T-helper 1 cell treated with Interleukin-12 subunit alpha and Interleukin-12 subunit beta and Interleukin-4 antibody, amounts not matched to agents 30 ng/mL and 1 ng/mL, for 36 hours (primary cell): Measurements from ENCODE around the gene PTPRN2. TPM values are rescaled to one million over a fixed set of nuclear protein-coding genes. Genes with fewer than 3 reads are reported as not detected.

Experiments
- intact Hi-C: fragments of 100-400 bp; cut with micrococcal nuclease; formaldehyde crosslinking; loops from one replicate; pipeline ENCODE4 v1.15.1; 2024
- total RNA-seq: library from RNA; stranded (reverse); gene quantifications from 2 replicates; pipeline ENCODE4 v1.2.3, GENCODE V29; 2022

PTPRN2 gene
- total RNA-seq, 1 donor from 2014 or later = 2.9 TPM

DNA sequence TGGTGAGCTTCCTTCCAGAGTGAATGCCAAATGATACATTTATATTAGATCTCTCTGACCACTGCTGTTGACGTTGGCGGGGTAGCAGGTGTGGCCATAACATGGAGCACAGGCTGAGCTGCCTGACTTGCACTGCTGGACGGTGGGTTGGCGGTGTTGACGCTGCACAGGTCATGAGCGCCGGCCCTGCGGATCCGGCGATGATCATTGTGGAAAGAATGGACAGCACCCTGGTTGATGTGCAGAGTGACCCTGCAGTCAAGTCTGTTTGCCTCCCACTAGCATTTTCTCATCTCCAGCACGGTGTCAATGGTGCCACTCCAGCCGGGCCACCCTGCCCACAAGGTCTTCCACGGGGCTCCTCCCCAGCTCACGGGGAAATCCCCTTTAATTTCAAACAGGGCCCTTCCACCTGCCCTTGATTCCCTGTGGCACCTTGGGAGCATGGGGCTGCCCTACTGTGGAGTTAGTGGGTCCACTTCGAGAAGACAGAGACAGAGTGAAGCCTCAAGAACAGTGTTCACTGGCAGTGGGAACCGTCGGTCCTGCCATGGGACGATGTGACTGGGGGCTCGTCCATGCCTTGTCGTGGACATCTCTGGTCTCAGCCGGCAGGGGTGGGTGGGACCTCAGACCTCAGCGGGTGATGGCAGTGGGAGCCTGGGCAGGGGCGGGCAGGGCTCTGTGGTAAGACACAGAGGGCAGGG is 613.5 kb downstream of the PTPRN2 start:
- intact Hi-C loops = no loop called here

DNA sequence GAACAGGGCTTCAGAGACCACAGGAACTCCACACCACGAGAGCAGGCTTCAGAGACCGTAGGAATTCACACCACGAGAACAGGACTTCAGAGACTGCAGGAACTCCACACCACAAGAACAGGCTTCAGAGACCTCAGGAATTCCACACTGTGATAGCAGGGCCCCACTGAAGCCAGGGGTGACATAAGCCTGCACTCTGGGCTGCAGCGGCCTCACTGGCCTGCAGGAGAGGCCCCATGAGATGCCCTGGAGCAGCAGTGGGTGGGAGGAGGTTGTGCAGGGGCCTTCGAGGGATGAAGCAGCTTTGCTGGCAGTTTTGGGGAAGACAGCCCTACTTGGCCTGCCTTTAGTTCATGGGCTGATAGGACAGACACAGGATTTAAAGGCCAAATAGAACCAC is 614.7 kb downstream of the PTPRN2 start:
- intact Hi-C loops = no loop called here

- intact Hi-C loops = no loop called here
Measured at GRCh38 chr7:157971501-157971900, 616.1 kb downstream of the PTPRN2 start.

DNA sequence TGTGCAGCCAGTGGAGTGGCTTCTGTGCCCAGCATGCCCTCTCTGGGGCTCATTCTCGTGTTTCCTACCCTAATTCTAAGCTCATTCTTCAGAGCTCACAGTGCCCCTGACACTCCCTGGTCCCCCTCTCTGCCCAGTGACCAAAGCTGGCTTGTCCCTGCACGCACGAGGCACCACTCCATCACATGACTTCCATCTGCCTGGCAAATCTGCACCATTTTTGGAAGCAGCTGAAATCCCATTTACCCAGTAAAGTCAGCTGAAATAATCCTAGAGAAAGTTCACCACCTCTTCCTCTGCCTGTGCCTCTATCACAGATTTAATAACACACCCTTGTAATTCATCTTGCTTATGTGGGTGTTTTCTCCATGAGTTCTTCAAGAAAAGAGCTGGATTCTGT is 616.9 kb downstream of the PTPRN2 start:
- intact Hi-C loops = no loop called here

DNA sequence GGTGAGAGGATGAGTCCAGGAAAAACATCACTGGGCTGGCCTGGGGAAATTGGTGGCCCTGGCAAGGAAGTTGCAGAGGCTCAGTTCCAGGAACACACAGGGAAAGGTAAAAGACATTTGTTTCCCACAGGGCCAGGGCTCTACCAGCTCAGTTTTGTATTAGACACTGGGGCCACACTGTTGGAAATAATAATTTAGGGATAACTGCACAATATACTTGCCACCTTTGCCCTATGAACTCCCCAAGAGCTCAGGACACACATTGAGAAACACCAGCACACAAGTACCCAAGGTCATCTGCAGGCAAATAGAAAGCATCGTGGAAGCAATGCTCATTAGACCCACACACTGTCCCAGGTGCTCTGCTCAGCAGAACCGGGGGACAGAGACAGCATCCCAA is 617.6 kb downstream of the PTPRN2 start:
- intact Hi-C loops = no loop called here

GRCh38 chr7:157966490-157966889 is 621.1 kb downstream of the PTPRN2 start:
- intact Hi-C loops = no loop called here

- intact Hi-C loops = no loop called here
Measured at GRCh38 chr7:157964521-157964920, 623.1 kb downstream of the PTPRN2 start.

DNA sequence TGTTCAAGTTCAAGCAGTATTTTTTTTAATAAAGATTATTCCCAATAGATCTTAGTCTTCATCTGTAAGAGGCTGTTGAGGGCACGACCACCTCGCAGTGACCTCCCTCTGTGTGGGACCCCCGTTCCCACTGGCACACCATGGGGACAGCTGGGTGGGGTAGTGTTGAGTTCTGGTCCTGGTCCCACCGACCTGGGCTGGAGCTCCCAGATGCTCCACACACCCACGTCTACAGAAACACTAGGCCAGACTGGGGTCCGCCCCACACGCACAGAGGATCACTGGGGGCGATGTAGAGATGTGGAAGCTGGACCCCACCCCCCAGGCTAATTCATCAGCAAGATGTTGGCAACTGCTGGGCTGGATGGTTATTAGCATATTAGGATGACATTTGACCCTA is 623.6 kb downstream of the PTPRN2 start:
- intact Hi-C loops = no loop called here

DNA sequence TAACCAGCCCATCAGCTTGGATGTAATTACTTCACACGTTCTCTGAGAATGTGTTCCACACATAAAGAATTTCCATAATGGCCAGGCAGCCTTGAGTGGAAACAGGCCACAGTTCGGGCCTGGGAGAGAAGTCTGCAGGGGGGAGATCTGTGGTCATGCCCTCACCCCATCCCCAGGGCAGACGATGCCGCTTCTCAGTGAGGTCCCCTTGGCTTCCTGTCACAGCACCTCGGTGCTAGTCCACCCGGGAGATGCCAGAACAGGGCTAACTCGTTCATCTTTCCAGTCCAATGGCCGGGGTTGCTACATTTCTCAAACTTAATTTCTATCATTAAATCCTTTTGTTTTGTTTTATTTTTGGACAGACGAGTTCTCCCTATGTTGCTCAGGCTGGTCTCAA is 624.1 kb downstream of the PTPRN2 start:
- intact Hi-C loops = no loop called here

DNA sequence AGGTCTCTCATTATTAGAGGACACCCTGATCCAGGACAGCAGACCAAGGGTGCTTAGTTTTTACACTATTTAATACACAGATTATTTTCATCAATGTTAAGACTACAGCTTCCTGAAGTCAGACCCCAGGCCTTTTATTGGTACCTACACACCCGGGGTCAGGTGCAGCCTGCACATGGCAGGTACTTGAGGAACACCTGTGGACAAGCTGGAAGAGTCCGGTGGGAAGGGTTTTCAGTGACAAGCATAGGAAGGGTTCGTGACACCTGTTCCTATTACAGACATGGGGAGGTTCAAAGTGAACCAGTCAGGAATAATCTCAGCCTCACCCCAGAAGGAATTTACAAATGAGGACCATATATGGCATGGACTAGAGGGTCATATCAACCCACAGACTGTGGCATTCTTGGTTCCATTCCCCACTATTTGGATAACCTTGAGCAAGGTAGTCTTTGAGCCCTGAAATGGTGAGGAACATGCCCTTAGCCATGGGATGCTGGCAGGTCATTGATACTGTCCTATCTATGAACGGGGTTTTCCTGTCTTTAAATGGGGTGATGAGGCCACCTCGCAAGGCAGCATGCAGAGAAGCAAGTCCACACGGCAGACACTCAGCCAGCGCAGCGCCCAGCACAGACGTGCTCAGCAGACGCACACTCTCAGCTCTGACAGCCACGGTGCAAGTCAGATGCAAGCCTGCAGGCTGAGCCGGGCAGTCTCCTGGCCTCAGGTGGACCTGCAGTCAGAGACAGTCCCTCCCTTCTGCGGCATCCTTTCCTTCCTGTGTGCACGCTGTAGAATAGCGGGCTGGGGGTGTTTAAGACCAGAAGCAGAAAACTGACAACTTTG is 624.9 kb downstream of the PTPRN2 start:
- intact Hi-C loops = no loop called here

GRCh38 chr7:157961731-157962457 is 625.7 kb downstream of the PTPRN2 start:
- intact Hi-C loops = no loop called here

GRCh38 chr7:157955348-157955999 is 632.1 kb downstream of the PTPRN2 start:
- intact Hi-C loops = no loop called here

- intact Hi-C loops = no loop called here
Measured at GRCh38 chr7:157954901-157955300, 632.7 kb downstream of the PTPRN2 start.

DNA sequence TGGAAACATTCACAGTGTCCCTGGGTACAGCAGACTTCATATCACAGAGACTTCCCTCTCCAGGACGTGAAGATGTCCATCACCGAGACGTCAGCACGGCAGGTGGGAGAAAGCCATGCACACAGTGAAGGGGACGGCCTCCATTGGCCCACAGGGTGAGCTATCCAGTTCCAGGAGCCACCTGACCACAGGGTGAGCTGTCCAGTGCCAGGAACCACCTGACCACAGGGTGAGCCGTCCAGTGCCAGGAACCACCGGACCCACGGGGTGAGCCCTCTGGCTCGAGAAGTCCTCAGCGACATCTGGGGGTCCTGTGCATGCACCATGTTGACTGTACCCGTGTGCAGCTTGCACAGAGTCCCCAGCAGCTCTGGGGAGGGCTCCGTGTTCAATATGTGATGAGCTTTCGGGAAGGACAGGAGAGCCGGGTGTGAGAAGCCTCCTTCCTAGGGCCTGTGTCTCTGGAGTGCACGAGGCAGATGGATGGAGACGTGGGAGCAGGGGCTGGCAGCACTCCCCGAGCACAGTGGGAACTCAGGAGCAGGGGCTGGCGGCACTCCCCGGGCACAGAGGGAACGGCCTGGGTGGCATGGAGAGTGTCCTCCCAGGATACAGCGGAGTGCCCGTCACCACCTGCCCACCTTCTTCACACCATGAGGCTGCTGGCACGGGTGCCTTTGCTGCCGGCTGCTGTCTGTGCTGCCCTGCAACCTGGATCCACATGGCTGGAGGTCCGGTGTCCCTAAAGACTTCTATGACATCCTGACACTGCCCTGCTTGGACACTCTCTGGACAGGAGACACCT is 634.6 kb downstream of the PTPRN2 start:
- intact Hi-C loops = no loop called here

GRCh38 chr7:157952050-157952667 is 635.5 kb downstream of the PTPRN2 start:
- intact Hi-C loops = no loop called here

DNA sequence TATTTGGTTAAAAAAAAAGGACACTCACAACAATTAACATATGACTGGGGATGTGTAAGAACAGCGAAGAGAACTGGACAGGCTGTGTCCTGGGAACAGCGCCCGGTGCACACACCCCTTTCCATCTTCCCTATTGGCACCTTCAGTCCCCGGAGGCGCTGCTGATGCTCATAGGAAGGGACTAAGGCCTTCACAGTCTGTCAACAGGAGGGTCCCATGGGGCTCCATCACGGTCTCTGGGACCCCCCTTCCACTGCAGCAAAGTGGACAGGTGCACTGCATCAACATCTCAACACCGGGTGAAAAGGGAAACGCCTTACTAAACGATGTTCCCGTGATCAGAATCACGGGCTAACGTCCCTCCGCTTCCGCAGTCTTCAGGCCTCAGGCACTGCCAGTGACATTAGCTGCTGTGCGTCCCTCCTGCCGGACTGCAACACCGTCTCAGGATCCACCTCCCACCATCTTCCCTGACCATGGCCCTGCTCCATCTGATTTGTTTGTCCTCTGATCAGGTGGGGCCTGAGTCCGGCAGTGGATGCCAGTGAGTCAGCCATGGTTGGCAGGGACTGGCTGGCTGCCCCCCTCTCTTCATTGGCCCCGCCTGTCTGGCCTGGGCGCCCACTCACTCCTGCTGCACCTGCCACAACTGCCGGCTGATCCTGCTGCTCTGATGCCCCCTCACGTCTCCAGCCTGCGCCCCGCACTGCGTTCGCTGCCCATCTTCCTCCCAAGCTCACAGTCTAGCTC is 636.1 kb downstream of the PTPRN2 start:
- intact Hi-C loops = no loop called here

GRCh38 chr7:157949711-157950110 is 637.9 kb downstream of the PTPRN2 start:
- intact Hi-C loops = no loop called here

DNA sequence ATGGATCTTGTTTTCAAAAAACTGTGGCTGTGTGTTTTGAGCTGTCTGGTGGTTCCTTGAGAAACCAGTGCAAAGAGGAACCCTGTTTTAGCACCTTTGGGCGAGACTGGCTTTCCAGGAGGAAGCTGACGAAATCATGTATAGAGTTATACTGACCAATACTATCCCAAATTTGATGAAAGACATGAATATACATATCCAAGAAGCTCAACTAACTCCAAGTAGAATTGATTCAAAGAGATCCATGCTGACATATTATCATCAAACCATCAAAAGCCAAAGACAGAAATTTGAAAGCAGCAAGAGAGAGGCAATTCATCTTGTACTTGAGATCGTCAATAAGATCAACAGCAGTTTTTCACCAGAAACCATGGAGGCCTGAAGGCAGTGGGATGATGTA is 640.1 kb downstream of the PTPRN2 start:
- intact Hi-C loops = no loop called here

- intact Hi-C loops = no loop called here
Measured at GRCh38 chr7:157946398-157947060, 641.1 kb downstream of the PTPRN2 start.
